ENCODE results near the gene C6orf120.

DNA sequence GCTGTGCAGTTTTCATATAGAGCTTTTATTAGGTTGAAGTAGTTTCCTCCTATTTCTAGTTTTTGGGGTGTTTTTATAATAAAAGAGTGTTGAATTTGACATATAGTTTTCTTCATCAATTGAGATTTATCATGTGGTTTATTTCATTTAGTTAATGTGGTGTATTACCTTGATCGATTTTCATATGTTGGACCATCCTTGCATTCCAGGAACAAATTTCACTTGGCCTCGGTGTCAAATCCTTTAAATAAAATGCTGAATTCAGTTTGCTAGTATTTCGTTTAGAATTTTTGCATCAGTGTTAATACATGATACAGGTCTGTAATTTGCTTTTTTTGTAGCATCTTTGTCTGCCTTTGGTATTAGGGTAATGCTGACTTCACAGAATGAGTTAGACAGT is 43.5 kb downstream of the C6orf120 start:
- no peak for TF ChIP-seq POLR2AphosphoS5 (IDR thresholded peaks at IDR 0.05)
- TF ChIP-seq POLR2A (IDR thresholded peaks at IDR 0.05), result no peak
- TF ChIP-seq, protein P1, sequence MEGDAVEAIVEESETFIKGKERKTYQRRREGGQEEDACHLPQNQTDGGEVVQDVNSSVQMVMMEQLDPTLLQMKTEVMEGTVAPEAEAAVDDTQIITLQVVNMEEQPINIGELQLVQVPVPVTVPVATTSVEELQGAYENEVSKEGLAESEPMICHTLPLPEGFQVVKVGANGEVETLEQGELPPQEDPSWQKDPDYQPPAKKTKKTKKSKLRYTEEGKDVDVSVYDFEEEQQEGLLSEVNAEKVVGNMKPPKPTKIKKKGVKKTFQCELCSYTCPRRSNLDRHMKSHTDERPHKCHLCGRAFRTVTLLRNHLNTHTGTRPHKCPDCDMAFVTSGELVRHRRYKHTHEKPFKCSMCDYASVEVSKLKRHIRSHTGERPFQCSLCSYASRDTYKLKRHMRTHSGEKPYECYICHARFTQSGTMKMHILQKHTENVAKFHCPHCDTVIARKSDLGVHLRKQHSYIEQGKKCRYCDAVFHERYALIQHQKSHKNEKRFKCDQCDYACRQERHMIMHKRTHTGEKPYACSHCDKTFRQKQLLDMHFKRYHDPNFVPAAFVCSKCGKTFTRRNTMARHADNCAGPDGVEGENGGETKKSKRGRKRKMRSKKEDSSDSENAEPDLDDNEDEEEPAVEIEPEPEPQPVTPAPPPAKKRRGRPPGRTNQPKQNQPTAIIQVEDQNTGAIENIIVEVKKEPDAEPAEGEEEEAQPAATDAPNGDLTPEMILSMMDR (IDR thresholded peaks at IDR 0.05), result no peak

Measured in upper lobe of left lung (tissue), 4 donors.